Mesendoderm (in vitro differentiated cells): ENCODE measurements around the gene HRG. TPM values are rescaled to one million over a fixed set of nuclear protein-coding genes. Genes with fewer than 3 reads are reported as not detected.

ENCODE experiments used
- DNase-seq: peaks from one replicate; pipeline ENCODE4 v3.0.0; 2013
- H2AK5ac ChIP-seq: 2 replicates; pipeline ENCODE4 v1.6.1; 2013; ENCODE audit warnings: low read length, inconsistent platforms
- H2BK120ac ChIP-seq: 2 replicates; pipeline ENCODE4 v1.6.1; 2013; ENCODE audit warnings: low read depth, mild to moderate bottlenecking, low read length, moderate library complexity, mixed read lengths
- H2BK15ac ChIP-seq: replicated peaks from 2 replicates; pipeline ENCODE4 v1.6.1; 2013; ENCODE audit warnings: low read depth, mild to moderate bottlenecking, moderate library complexity
- H2BK5ac ChIP-seq: 2 replicates; pipeline ENCODE4 v1.6.1; 2013; ENCODE audit warnings: low read length, inconsistent platforms
- H3K18ac ChIP-seq: 2 replicates; pipeline ENCODE4 v1.6.1; 2013; ENCODE audit warnings: mild to moderate bottlenecking, low read length, mixed read lengths
- H3K23ac ChIP-seq: one replicate; pipeline ENCODE4 v1.6.1; 2013; ENCODE audit warnings: low read length
- H3K27ac ChIP-seq: 2 replicates; pipeline ENCODE4 v1.5.1; 2013; ENCODE audit warnings: low read depth, mild to moderate bottlenecking, inconsistent platforms, low read length, moderate library complexity
- H3K27me3 ChIP-seq: 2 replicates; pipeline ENCODE4 v1.6.1; 2013; ENCODE audit warnings: low read length, control low read depth, mild to moderate bottlenecking, inconsistent platforms; ENCODE audit not compliant: insufficient read depth, poor library complexity
- H3K36me3 ChIP-seq: 2 replicates; pipeline ENCODE4 v1.6.1; 2013; ENCODE audit warnings: low read length, inconsistent platforms; ENCODE audit not compliant: control insufficient read depth, insufficient read depth
- H3K4ac ChIP-seq: one replicate; pipeline ENCODE4 v1.6.1; 2013; ENCODE audit warnings: low read depth, mild to moderate bottlenecking, low read length, moderate library complexity
- H3K4me1 ChIP-seq: 2 replicates; pipeline ENCODE4 v1.6.1; 2013; ENCODE audit warnings: low read depth, low read length, inconsistent platforms; ENCODE audit not compliant: control insufficient read depth
- H3K4me2 ChIP-seq: 2 replicates; pipeline ENCODE4 v1.6.1; 2013; ENCODE audit warnings: low read length
- H3K4me3 ChIP-seq: 2 replicates; pipeline ENCODE4 v1.5.1; 2013; ENCODE audit warnings: mild to moderate bottlenecking, low read length
- H3K56ac ChIP-seq: one replicate; pipeline ENCODE4 v1.6.1; 2013; ENCODE audit warnings: low read length
- H3K79me1 ChIP-seq: 2 replicates; pipeline ENCODE4 v1.6.1; 2013; ENCODE audit warnings: low read length, inconsistent platforms
- H3K79me2 ChIP-seq: 2 replicates; pipeline ENCODE4 v1.6.1; 2013; ENCODE audit warnings: mild to moderate bottlenecking, low read length; ENCODE audit not compliant: control insufficient read depth, insufficient read depth
- H3K9ac ChIP-seq: 2 replicates; pipeline ENCODE4 v1.6.1; 2013; ENCODE audit warnings: low read length, inconsistent platforms
- H4K5ac ChIP-seq: one replicate; pipeline ENCODE4 v1.6.1; 2013; ENCODE audit warnings: low read length
- H4K8ac ChIP-seq: one replicate; pipeline ENCODE4 v1.6.1; 2013; ENCODE audit warnings: low read depth, mild to moderate bottlenecking, control low read depth, low read length, moderate library complexity
- WGBS: extraction: QIAGEN DNeasy Blood & Tissue Kit; methylation state at CpG from one replicate; pipeline ENCODE4 v1.1.7; 2013; ENCODE audit warnings: low lambda C conversion rate, missing lambda C conversion rate; ENCODE audit not compliant: insufficient coverage; ENCODE audit errors: extremely low coverage; 5-methylcytosine and 5-hydroxymethylcytosine counted together
- polyA plus RNA-seq, 2 experiments: library from polyadenylated mRNA; stranded (reverse); fragments of 200-250 nt; gene quantifications; one replicate each; pipeline ENCODE4 v1.2.3, GENCODE V29; 2013

HRG gene, protein sequence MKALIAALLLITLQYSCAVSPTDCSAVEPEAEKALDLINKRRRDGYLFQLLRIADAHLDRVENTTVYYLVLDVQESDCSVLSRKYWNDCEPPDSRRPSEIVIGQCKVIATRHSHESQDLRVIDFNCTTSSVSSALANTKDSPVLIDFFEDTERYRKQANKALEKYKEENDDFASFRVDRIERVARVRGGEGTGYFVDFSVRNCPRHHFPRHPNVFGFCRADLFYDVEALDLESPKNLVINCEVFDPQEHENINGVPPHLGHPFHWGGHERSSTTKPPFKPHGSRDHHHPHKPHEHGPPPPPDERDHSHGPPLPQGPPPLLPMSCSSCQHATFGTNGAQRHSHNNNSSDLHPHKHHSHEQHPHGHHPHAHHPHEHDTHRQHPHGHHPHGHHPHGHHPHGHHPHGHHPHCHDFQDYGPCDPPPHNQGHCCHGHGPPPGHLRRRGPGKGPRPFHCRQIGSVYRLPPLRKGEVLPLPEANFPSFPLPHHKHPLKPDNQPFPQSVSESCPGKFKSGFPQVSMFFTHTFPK
- polyA plus RNA-seq (2013, experiment 1 of 2), result 0.22 TPM
- 0.21 TPM for polyA plus RNA-seq (2013, experiment 2 of 2)

DNA sequence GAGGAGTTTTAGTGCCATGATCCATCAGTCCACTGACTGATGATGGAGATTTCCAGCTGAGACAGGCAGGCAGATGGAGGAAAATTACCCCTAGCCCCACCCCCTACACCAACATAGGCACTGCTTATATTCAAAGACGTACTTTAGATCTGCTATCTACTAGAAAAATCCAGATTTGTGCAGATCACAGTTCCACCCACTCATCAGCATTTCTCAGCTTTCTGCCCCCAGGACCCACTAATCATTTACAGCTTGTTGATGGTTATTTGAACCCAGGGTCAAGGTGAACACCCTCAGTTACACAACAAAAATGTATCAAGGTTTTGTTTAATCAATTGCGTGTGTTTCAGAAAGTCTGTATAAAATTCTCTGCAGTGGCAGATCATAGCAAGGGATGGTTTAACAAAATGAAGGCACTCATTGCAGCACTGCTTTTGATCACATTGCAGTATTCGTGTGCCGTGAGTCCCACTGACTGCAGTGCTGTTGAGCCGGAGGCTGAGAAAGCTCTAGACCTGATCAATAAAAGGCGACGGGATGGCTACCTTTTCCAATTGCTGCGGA is at the start of gene HRG:
Gene HRG (plus strand): TSS at position 390 of the 564 bp plus-strand sequence. CDS start 18 bp downstream, at position 408.
- Histone ChIP-seq H3K23ac (no peak within 1 kb of the TSS), H3K4me3 (no peak within 1 kb of the TSS), H4K5ac (no peak within 1 kb of the TSS), H3K56ac (peak within 1 kb of the TSS; percentile 76), H3K36me3 (no peaks in the 10 kb centered on the region), H2BK5ac (peak within 1 kb of the TSS; percentile 4), H2AK5ac (no peak within 1 kb of the TSS), H3K18ac (peak within 1 kb of the TSS; percentile 54), H3K4ac (peak within 1 kb of the TSS; percentile 72), H3K9ac (no peak within 1 kb of the TSS), H3K4me1 (peaks cover 8% of the 10 kb centered on the region), H2BK120ac (peak within 1 kb of the TSS; percentile 48), H3K27ac (peak within 1 kb of the TSS; percentile 56), H3K4me2 (no peak within 1 kb of the TSS), H2BK15ac (no peak within 1 kb of the TSS), H3K79me1 (no peaks in the 10 kb centered on the region), H4K8ac (no peak within 1 kb of the TSS), H3K79me2 (no peaks in the 10 kb centered on the region), H3K27me3 (no peaks in the 10 kb centered on the region)
- WGBS, result no CpG with 5 or more reads among the region's 8 CpGs
- no peak for DNase-seq

GRCh38 chr3:186616299-186616617 is 49.6 kb upstream of the HRG start:
- WGBS, result no CpG with 5 or more reads among the region's 8 CpGs
- Histone ChIP-seq H3K79me2 (no peaks in the 10 kb centered on the region), H2BK5ac (no peak overlapping the region), H2BK15ac (no peak overlapping the region), H3K27me3 (no peaks in the 10 kb centered on the region), H3K4me3 (no peak overlapping the region), H3K56ac (no peak overlapping the region), H3K36me3 (no peaks in the 10 kb centered on the region), H3K27ac (no peak overlapping the region), H3K4me1 (no peaks in the 10 kb centered on the region), H3K23ac (no peak overlapping the region), H4K5ac (no peak overlapping the region), H3K4me2 (no peak overlapping the region), H2AK5ac (no peak overlapping the region), H3K4ac (no peak overlapping the region), H4K8ac (no peak overlapping the region), H3K9ac (no peak overlapping the region), H3K18ac (no peak overlapping the region), H2BK120ac (no peak overlapping the region), H3K79me1 (no peaks in the 10 kb centered on the region)
- DNase-seq, result no peak

DNA sequence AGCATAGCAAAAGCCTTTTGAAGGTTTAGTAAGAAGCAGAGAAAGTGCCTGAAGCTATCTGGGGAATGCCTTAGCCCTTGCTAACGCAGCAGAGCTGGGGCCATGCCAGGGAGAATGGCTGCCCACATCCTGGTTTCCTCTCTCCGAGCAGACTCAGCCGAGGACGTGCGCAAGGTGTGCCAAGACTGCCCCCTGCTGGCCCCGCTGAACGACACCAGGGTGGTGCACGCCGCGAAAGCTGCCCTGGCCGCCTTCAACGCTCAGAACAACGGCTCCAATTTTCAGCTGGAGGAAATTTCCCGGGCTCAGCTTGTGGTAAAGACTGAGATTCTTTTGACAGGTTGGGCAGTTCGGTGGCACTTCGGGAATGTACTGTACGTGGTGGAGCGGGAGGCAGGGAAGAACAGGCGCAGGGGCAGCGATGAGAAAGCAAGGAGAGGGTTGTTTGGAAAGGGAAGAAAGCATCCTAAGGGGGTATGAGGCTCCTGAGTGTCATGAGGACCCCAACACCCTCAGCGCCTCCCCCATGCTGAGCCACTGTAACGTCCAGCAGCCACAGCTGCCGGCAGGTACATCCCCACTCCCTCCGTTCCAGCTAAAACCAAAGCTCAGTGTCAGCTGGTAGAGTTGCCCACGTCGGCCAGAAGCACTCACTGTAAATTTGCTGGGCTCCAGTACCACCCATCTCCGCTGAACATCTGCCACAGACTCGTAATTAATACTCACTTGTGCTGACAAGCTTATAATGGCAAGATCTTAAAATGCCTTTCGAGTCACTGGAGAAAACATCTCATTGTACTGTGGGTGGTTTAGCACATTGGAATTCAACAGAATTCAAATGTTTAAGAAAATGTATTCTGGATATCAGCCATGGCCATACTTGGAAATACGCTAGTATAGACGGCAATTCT is 48.5 kb upstream of the HRG start:
- WGBS, result no CpG with 5 or more reads among the region's 31 CpGs
- DNase-seq, result peak; percentile 88

GRCh38 chr3:186618318-186618938 is 47.4 kb upstream of the HRG start:
- WGBS, result no CpG with 5 or more reads among the region's 8 CpGs
- Histone ChIP-seq H3K79me2 (no peaks in the 10 kb centered on the region), H4K5ac (no peak overlapping the region), H3K4me2 (no peak overlapping the region), H3K18ac (no peak overlapping the region), H3K4me1 (no peaks in the 10 kb centered on the region), H3K4ac (no peak overlapping the region), H2BK5ac (no peak overlapping the region), H3K4me3 (no peak overlapping the region), H3K27ac (no peak overlapping the region), H3K56ac (no peak overlapping the region), H3K9ac (no peak overlapping the region), H2AK5ac (no peak overlapping the region), H3K23ac (no peak overlapping the region), H2BK120ac (no peak overlapping the region), H3K79me1 (no peaks in the 10 kb centered on the region), H3K27me3 (no peaks in the 10 kb centered on the region), H2BK15ac (no peak overlapping the region), H4K8ac (no peak overlapping the region), H3K36me3 (no peaks in the 10 kb centered on the region)
- no peak for DNase-seq

More for the DNA sequence above, 48.5 kb upstream of the HRG start:
- Histone ChIP-seq H3K4me3 (no peak overlapping the region), H4K5ac (no peak overlapping the region), H2BK15ac (no peak overlapping the region), H2BK5ac (no peak overlapping the region), H3K27me3 (no peaks in the 10 kb centered on the region), H3K4me1 (no peaks in the 10 kb centered on the region), H2AK5ac (no peak overlapping the region), H3K9ac (no peak overlapping the region), H3K79me1 (no peaks in the 10 kb centered on the region), H3K23ac (peak overlapping the region; percentile 18), H4K8ac (no peak overlapping the region), H3K4ac (no peak overlapping the region), H2BK120ac (no peak overlapping the region), H3K56ac (peak overlapping the region; percentile 85), H3K27ac (no peak overlapping the region), H3K36me3 (no peaks in the 10 kb centered on the region), H3K18ac (no peak overlapping the region), H3K4me2 (no peak overlapping the region), H3K79me2 (no peaks in the 10 kb centered on the region)

DNA sequence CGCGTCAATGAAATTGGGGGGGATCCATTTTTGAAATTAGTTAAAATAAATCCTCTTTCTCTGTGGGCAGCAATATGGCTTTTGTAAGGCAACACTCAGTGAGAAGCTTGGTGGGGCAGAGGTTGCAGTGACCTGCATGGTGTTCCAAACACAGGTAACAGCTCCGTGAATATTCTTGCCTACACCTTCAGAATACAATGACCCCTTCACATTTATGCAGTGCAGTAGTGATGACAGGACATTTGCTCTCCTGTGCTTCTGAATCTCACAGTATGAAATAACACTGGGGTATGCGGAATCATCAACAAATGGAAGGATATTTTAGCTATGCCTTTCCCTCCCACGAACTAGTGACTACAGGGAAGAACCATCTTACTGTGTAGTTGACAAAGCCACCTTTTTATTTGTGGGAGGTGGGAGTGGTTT is 46.0 kb upstream of the HRG start:
- no CpG with 5 or more reads among the region's 5 CpGs for WGBS
- H3K4me3 ChIP-seq, result no peak overlapping the region
- no peak overlapping the region for H3K56ac ChIP-seq
- H2BK15ac ChIP-seq, result no peak overlapping the region
- H2BK5ac ChIP-seq, result no peak overlapping the region
- no peak overlapping the region for H3K4ac ChIP-seq
- DNase-seq, result no peak
- H3K27me3 ChIP-seq, result no peaks in the 10 kb centered on the region
- H3K4me2 ChIP-seq, result no peak overlapping the region
- H4K8ac ChIP-seq, result no peak overlapping the region
- H4K5ac ChIP-seq, result no peak overlapping the region
- H2AK5ac ChIP-seq, result no peak overlapping the region
- no peaks in the 10 kb centered on the region for H3K4me1 ChIP-seq
- H3K79me2 ChIP-seq, result no peaks in the 10 kb centered on the region
- no peak overlapping the region for H3K23ac ChIP-seq
- no peaks in the 10 kb centered on the region for H3K36me3 ChIP-seq
- H3K18ac ChIP-seq, result no peak overlapping the region
- no peak overlapping the region for H3K9ac ChIP-seq
- no peak overlapping the region for H3K27ac ChIP-seq
- H2BK120ac ChIP-seq, result no peak overlapping the region
- H3K79me1 ChIP-seq, result no peaks in the 10 kb centered on the region
